ENCODE results near the gene FOXJ2. TPM values are rescaled to one million over a fixed set of nuclear protein-coding genes. Genes with fewer than 3 reads are reported as not detected.
"Not testable (repeated sequence)": the region's sequence is repeated elsewhere in the genome, so short reads cannot be mapped to it uniquely, and the experiment has no call there.

Gene FOXJ2
- 10 to 100 TPM in 1 of 4 donors, 1 to 10 TPM in 3; 3.8 to 11.1 (median 5.4) TPM for polyA plus RNA-seq
- long read RNA-seq, donor 1, partial matches to known transcripts, result 6 of 7 reads
- long read RNA-seq, donor 1, other reads (novel, unspliced or antisense), result 0 of 7 reads
- long read RNA-seq, donor 2, result 0 reads
- long read RNA-seq, donor 3, partial matches to known transcripts, result 10 of 10 reads
- long read RNA-seq, donor 3, other reads (novel, unspliced or antisense), result 0 of 10 reads
- long read RNA-seq, donor 4, result 0 reads
- long read RNA-seq, donor 5, result 0 reads
- long read RNA-seq, donor 6, result 0 reads
- long read RNA-seq, donor 7, result 0 reads
- long read RNA-seq, donor 8, result 0 reads
- long read RNA-seq, donor 9, result 0 reads
- long read RNA-seq, donor 10, full-length matches to known transcripts, result 1 of 1 reads
- long read RNA-seq, donor 10, partial matches to known transcripts, result 0 of 1 reads
- long read RNA-seq, donor 10, other reads (novel, unspliced or antisense), result 0 of 1 reads

DNA sequence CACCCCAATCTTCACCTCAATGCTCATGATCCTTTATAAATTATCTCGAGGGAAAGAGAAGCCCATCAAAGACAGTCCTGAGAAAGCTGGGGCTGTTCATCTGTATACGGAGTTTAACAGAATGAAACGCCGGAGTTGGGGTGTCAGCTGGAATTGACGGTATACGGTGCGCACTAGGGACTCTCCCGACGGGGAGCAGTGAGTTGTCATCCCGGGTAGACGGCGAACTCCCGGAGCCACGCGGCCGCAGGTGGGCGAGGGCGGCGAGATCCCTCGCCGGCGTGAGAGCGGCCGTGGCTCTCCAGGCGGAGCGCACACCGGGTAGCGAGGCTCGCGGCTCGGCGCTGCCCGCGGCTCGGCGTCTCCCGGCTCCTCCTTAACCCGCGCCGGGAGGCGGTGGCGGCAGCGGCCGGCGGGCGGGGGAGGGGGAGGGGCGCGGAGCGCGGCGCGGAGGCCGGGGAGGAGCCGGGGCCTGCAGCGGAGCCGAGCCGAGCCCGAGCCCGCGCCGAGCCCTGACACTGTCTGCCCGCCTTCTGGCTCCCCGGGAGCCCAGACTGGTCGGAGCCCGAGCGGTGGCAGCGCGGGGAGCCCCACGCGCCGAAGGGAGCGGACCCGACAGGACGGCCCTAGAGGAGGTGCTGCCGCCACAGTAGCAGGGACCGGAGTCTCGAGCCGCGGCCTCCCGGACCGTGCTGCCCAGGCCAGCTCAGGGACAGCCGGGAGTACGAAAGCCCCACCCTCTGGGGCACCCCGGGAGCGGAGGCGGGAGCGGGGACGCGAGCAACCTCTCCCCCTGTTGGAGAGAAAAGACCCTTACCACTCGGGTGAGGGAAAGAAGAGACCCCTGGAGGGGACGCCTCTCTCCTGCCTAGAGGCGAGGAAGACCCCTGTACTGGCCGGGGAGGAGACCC is at the start of gene FOXJ2:
FOXJ2 (plus strand) TSS at position 475 of the 911 bp plus-strand sequence. CDS start 7,117 bp downstream, outside the sequence.
- peaks cover 8 to 25% (median 22%) of the 10 kb centered on the region in 3 donors for H3K4me1 ChIP-seq (ENCODE audit: control insufficient read depth in 3 of 3, insufficient read depth in 2 of 3, low read depth in 1 of 3, low read length in 2 of 3)
- H3K36me3 ChIP-seq (ENCODE audit: control insufficient read depth in 3 of 3, insufficient read depth in 2 of 3, low read depth in 1 of 3, low read length in 3 of 3), result peaks cover 0 to 12% (median 0%) of the 10 kb centered on the region in 3 donors
- 0 to 1% (median 0%) methylated on average over 52 to 93 of the region's 93 CpGs for WGBS, 3 donors
- no peaks in the 10 kb centered on the region for H3K27me3 ChIP-seq (ENCODE audit: control insufficient read depth in 3 of 3, insufficient read depth in 3 of 3, low read length in 3 of 3)
- no peaks in the 10 kb centered on the region for H3K9me3 ChIP-seq (ENCODE audit: control insufficient read depth in 2 of 2, insufficient read depth in 1 of 2, low read depth in 1 of 2, low read length in 1 of 2)
- H3K4me3 ChIP-seq (ENCODE audit: low read depth in 1 of 3, low read length in 3 of 3), result peak within 1 kb of the TSS; percentile 71 to 97 (median 87)
- DNase-seq (peak; percentile 75 to 94), FAIRE-seq (no peak)
- H3K27ac ChIP-seq (ENCODE audit: low read depth in 1 of 3, low read length in 2 of 3), result peak within 1 kb of the TSS; percentile 61 to 93 (median 93)

DNA sequence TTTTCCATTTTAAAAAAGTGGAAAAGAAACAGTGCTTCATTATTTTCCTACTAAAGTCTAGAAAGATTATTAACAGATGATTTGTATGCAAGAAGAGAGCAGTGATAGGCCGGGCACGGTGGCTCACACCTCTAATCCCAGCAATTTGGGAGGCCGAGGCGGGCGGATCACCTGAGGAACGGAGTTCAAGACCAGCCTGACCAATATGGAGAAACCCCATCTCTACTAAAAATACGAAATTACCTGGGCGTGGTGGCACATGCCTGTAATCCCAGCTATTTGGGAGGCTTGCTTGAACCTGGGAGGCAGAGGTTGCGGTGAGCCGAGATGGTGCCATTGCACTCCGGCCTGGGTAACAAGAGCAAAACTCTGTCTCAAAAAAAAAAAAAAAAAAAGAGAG is 49.5 kb upstream of the FOXJ2 start:
- H3K27ac ChIP-seq (ENCODE audit: low read depth in 1 of 3, low read length in 2 of 3); H3K4me1 ChIP-seq (ENCODE audit: control insufficient read depth in 3 of 3, insufficient read depth in 2 of 3, low read depth in 1 of 3, low read length in 2 of 3); H3K36me3 ChIP-seq (ENCODE audit: control insufficient read depth in 3 of 3, insufficient read depth in 2 of 3, low read depth in 1 of 3, low read length in 3 of 3); DNase-seq; H3K27me3 ChIP-seq (ENCODE audit: control insufficient read depth in 3 of 3, insufficient read depth in 3 of 3, low read length in 3 of 3); H3K9me3 ChIP-seq (ENCODE audit: control insufficient read depth in 2 of 2, insufficient read depth in 1 of 2, low read depth in 1 of 2, low read length in 1 of 2); FAIRE-seq; H3K4me3 ChIP-seq (ENCODE audit: low read depth in 1 of 3, low read length in 3 of 3): not testable (repeated sequence)
- WGBS, 3 donors, result 89 to 91% (median 90%) methylated on average over 10 to 11 of the region's 11 CpGs

DNA sequence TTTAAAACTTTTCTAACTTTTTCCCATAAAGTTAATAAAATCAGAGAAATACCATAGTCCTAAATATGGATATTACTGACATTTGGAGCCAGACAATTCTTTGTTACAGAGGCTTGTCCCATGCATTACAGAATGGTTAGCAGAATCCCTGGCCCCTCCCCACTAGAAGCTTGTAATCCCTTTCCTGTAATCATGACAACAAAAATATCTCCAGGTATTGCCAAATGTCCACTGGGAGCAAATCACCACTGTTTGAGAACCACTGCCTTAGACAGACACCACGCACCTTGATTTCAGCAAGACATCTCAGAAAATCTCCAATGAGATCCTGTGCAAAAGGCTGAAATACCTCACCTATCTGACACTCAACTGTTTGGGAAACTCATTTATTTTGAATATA is 49.1 kb upstream of the FOXJ2 start:
- not testable (repeated sequence) for DNase-seq; H3K36me3 ChIP-seq (ENCODE audit: control insufficient read depth in 3 of 3, insufficient read depth in 2 of 3, low read depth in 1 of 3, low read length in 3 of 3); FAIRE-seq; H3K4me3 ChIP-seq (ENCODE audit: low read depth in 1 of 3, low read length in 3 of 3); H3K27ac ChIP-seq (ENCODE audit: low read depth in 1 of 3, low read length in 2 of 3); H3K9me3 ChIP-seq (ENCODE audit: control insufficient read depth in 2 of 2, insufficient read depth in 1 of 2, low read depth in 1 of 2, low read length in 1 of 2); H3K27me3 ChIP-seq (ENCODE audit: control insufficient read depth in 3 of 3, insufficient read depth in 3 of 3, low read length in 3 of 3); H3K4me1 ChIP-seq (ENCODE audit: control insufficient read depth in 3 of 3, insufficient read depth in 2 of 3, low read depth in 1 of 3, low read length in 2 of 3)
- 72 to 90% (median 89%) methylated on average over 1 of the region's 1 CpG for WGBS, 3 donors

DNA sequence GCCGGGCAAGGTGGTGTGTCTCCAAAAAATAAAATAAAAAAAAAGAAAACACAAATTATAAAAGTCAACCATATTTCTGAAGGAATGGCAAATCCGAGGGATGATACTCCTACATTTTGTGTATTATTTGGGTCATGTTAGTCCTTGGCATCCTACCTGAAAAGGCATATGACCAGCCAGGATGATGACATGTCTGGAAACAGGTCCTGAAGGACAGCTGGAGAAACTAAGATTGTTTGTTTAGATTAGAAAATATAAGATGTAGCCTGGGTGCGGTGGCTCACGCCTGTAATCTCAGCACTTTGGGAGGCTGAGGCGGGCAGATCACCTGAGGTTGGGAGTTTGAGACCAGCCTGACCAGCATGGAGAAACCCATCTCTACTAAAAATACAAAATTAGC is 47.6 kb upstream of the FOXJ2 start:
- H3K36me3 ChIP-seq (ENCODE audit: control insufficient read depth in 3 of 3, insufficient read depth in 2 of 3, low read depth in 1 of 3, low read length in 3 of 3), result no peaks in the 10 kb centered on the region
- no peaks in the 10 kb centered on the region for H3K27me3 ChIP-seq (ENCODE audit: control insufficient read depth in 3 of 3, insufficient read depth in 3 of 3, low read length in 3 of 3)
- H3K9me3 ChIP-seq (ENCODE audit: control insufficient read depth in 2 of 2, insufficient read depth in 1 of 2, low read depth in 1 of 2, low read length in 1 of 2), result no peaks in the 10 kb centered on the region
- 85 to 91% (median 89%) methylated on average over 5 of the region's 5 CpGs for WGBS, 3 donors
- no peak for FAIRE-seq
- no peak for DNase-seq
- H3K4me3 ChIP-seq (ENCODE audit: low read depth in 1 of 3, low read length in 3 of 3), result no peak overlapping the region
- H3K27ac ChIP-seq (ENCODE audit: low read depth in 1 of 3, low read length in 2 of 3), result no peak overlapping the region
- no peaks in the 10 kb centered on the region for H3K4me1 ChIP-seq (ENCODE audit: control insufficient read depth in 3 of 3, insufficient read depth in 2 of 3, low read depth in 1 of 3, low read length in 2 of 3)

DNA sequence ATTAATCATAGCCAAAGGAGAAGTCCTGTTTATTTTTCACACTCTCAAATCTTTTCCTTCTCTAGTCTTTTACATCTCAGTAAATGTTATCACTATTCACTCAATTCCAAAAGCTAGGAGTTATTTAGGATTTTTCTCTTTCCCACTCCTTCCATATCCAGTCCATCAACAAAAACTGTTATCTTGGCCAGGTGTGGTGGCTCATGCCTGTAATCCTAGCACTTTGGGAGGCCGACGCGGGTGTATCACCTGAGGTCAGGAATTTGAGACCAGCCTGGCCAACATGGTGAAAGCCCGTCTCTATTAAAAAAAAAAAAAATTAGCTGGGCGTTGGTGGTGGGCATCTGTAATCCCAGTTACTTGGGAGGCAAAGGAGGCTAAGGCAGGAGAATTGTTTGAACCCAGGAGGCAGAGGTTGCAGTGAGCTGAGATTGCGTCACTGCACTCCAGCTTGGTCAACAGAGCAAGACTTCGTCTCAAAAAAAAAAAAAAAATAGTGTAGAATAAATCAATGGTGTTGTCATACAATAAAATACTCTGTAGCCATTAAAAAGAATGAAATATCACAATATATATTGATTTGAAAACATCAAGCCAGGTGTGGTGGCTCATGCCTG is 46.6 kb upstream of the FOXJ2 start:
- no peaks in the 10 kb centered on the region for H3K36me3 ChIP-seq (ENCODE audit: control insufficient read depth in 3 of 3, insufficient read depth in 2 of 3, low read depth in 1 of 3, low read length in 3 of 3)
- no peaks in the 10 kb centered on the region for H3K27me3 ChIP-seq (ENCODE audit: control insufficient read depth in 3 of 3, insufficient read depth in 3 of 3, low read length in 3 of 3)
- H3K4me1 ChIP-seq (ENCODE audit: control insufficient read depth in 3 of 3, insufficient read depth in 2 of 3, low read depth in 1 of 3, low read length in 2 of 3), result no peaks in the 10 kb centered on the region
- WGBS, 3 donors, result 87 to 91% (median 88%) methylated on average over 7 of the region's 7 CpGs
- no peak for FAIRE-seq
- H3K27ac ChIP-seq (ENCODE audit: low read depth in 1 of 3, low read length in 2 of 3), result no peak overlapping the region
- DNase-seq, result no peak
- no peak overlapping the region for H3K4me3 ChIP-seq (ENCODE audit: low read depth in 1 of 3, low read length in 3 of 3)
- H3K9me3 ChIP-seq (ENCODE audit: control insufficient read depth in 2 of 2, insufficient read depth in 1 of 2, low read depth in 1 of 2, low read length in 1 of 2), result no peaks in the 10 kb centered on the region

DNA sequence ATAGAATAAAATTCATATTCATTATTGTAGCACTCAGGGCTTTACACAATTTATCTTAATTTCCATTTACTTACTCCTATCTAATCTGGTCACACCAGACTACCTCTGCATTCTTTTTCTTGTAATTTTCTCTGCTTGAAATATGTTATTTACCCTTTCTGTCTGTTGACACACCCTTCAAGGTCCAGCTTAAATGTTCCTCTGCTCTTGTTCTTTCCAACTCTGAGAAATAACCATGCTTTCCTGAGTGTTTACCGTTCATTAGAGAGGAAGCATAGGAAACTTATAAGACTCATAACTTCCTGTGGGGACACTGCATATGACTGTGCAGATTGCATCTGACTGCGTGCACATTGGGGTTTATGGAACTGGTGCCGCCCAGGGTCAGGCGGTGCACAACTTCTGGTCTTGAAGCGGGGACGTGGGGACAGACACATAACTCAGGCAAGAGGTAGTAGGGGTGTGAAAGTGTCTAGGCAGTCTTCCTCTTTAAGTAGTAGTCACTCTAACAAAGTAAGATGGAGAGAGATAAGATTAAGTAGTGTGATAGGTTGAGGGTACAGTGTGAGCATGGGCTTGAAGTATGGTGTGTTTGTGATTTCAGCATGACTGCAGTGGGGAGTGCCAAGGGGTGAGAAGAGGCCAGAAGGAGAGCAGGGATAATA is 42.6 kb upstream of the FOXJ2 start:
- Histone ChIP-seq H3K9me3 (ENCODE audit: control insufficient read depth in 2 of 2, insufficient read depth in 1 of 2, low read depth in 1 of 2, low read length in 1 of 2) (no peaks in the 10 kb centered on the region), H3K27me3 (ENCODE audit: control insufficient read depth in 3 of 3, insufficient read depth in 3 of 3, low read length in 3 of 3) (no peaks in the 10 kb centered on the region), H3K4me1 (ENCODE audit: control insufficient read depth in 3 of 3, insufficient read depth in 2 of 3, low read depth in 1 of 3, low read length in 2 of 3) (no peaks in the 10 kb centered on the region), H3K27ac (ENCODE audit: low read depth in 1 of 3, low read length in 2 of 3) (peak overlapping the region in 1 of 3 donors; percentile 35), H3K4me3 (ENCODE audit: low read depth in 1 of 3, low read length in 3 of 3) (no peak overlapping the region), H3K36me3 (ENCODE audit: control insufficient read depth in 3 of 3, insufficient read depth in 2 of 3, low read depth in 1 of 3, low read length in 3 of 3) (no peaks in the 10 kb centered on the region)
- 37 to 57% (median 40%) methylated on average over 6 of the region's 6 CpGs for WGBS, 3 donors
- FAIRE-seq (no peak), DNase-seq (peak in 1 of 2 donors; percentile 38)

DNA sequence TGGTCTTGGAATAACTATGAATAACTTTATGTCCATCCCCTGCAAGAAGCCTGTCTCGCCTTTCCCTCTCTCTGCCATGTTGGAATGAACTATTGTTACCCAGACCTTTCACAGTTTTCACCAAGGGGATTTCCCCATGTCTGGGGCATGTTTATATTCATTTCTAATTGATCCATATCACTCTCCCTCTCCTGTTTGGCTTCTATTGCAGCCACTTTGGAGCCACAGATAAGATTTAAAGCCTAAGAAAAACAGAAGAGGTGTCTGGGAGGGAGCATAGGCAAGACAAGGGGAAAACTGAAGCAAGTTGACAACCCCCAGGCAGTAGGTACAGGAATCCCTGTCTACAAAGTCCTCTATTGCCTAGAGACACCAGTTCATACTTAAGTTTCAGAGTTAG is 41.0 kb upstream of the FOXJ2 start:
- FAIRE-seq, result no peak
- no peaks in the 10 kb centered on the region for H3K36me3 ChIP-seq (ENCODE audit: control insufficient read depth in 3 of 3, insufficient read depth in 2 of 3, low read depth in 1 of 3, low read length in 3 of 3)
- H3K4me1 ChIP-seq (ENCODE audit: control insufficient read depth in 3 of 3, insufficient read depth in 2 of 3, low read depth in 1 of 3, low read length in 2 of 3), result no peaks in the 10 kb centered on the region
- 79 to 87% (median 80%) methylated on average over 1 of the region's 1 CpG for whole genome bisulfite sequencing, 3 donors
- no peak overlapping the region for H3K4me3 ChIP-seq (ENCODE audit: low read depth in 1 of 3, low read length in 3 of 3)
- DNase-seq, result no peak
- H3K27ac ChIP-seq (ENCODE audit: low read depth in 1 of 3, low read length in 2 of 3), result no peak overlapping the region
- no peaks in the 10 kb centered on the region for H3K9me3 ChIP-seq (ENCODE audit: control insufficient read depth in 2 of 2, insufficient read depth in 1 of 2, low read depth in 1 of 2, low read length in 1 of 2)
- H3K27me3 ChIP-seq (ENCODE audit: control insufficient read depth in 3 of 3, insufficient read depth in 3 of 3, low read length in 3 of 3), result no peaks in the 10 kb centered on the region
